Neuronal stem cell (in vitro differentiated cells): Measurements from ENCODE around the gene ACTR1A.

Source experiments
- DNase-seq: peaks from one replicate; pipeline ENCODE4 v3.0.0-alpha.2; 2013; ENCODE audit warnings: low spot score
- H2AFZ ChIP-seq: one replicate; pipeline ENCODE4 v1.6.1; 2013; ENCODE audit warnings: mild to moderate bottlenecking, low read length, inconsistent platforms
- H2AK5ac ChIP-seq: 2 replicates; pipeline ENCODE4 v1.6.1; 2013; ENCODE audit warnings: low read depth, mild to moderate bottlenecking, inconsistent platforms, low read length, moderate library complexity, mixed read lengths
- H2BK120ac ChIP-seq: 2 replicates; pipeline ENCODE4 v1.6.1; 2013; ENCODE audit warnings: low read depth, mild to moderate bottlenecking, inconsistent platforms, low read length, moderate library complexity, mixed read lengths
- H2BK12ac ChIP-seq: one replicate; pipeline ENCODE4 v1.6.1; 2013; ENCODE audit warnings: low read length, inconsistent platforms
- H2BK15ac ChIP-seq: 2 replicates; pipeline ENCODE4 v1.6.1; 2013; ENCODE audit warnings: mild to moderate bottlenecking, low read length, inconsistent platforms, mixed read lengths
- H2BK5ac ChIP-seq: one replicate; pipeline ENCODE4 v1.6.1; 2013; ENCODE audit warnings: inconsistent platforms, mild to moderate bottlenecking, low read length, moderate library complexity
- H3K14ac ChIP-seq: one replicate; pipeline ENCODE4 v1.6.1; 2013; ENCODE audit warnings: low read length, inconsistent platforms
- H3K18ac ChIP-seq: 2 replicates; pipeline ENCODE4 v1.6.1; 2013; ENCODE audit warnings: low read length, inconsistent platforms
- H3K23ac ChIP-seq: 2 replicates; pipeline ENCODE4 v1.6.1; 2013; ENCODE audit warnings: low read depth, mild to moderate bottlenecking, mixed read lengths, low read length, inconsistent platforms; ENCODE audit not compliant: poor library complexity
- H3K27ac ChIP-seq: replicated peaks from 3 replicates; pipeline ENCODE4 v1.5.1; 2013; ENCODE audit warnings: low read length, inconsistent platforms
- H3K27me3 ChIP-seq, 3 experiments: 2 replicates each; pipeline ENCODE4 v1.6.1; 2013; ENCODE audit warnings: low read length in 3 of 3, mild to moderate bottlenecking in 2 of 3, inconsistent platforms in 1 of 3, low read depth in 1 of 3, mixed read lengths in 1 of 3, moderate library complexity in 1 of 3; ENCODE audit not compliant: control insufficient read depth in 3 of 3, insufficient read depth in 3 of 3
- H3K36me3 ChIP-seq, 2 donors: replicated peaks in 1 of 2; 2 replicates each; pipeline ENCODE4 v1.6.1; 2013; ENCODE audit warnings: low read length in 2 of 2; ENCODE audit not compliant: control insufficient read depth in 2 of 2, insufficient read depth in 2 of 2
- H3K4ac ChIP-seq: 2 replicates; pipeline ENCODE4 v1.6.1; 2013; ENCODE audit warnings: inconsistent platforms, mild to moderate bottlenecking, low read length, moderate library complexity
- H3K4me1 ChIP-seq, 2 donors: 1 replicate in 1 of 2; 2 replicates in 1 of 2; pipeline ENCODE4 v1.6.1; 2013; ENCODE audit warnings: low read length in 2 of 2, low read depth in 1 of 2; ENCODE audit not compliant: control insufficient read depth in 2 of 2, insufficient read depth in 1 of 2
- H3K4me2 ChIP-seq: one replicate; pipeline ENCODE4 v1.6.1; 2013; ENCODE audit warnings: mild to moderate bottlenecking, low read length, inconsistent platforms; ENCODE audit not compliant: insufficient read depth, poor library complexity, severe bottlenecking
- H3K4me3 ChIP-seq, 2 donors: 2 replicates each; pipeline ENCODE4 v1.5.1; 2013; ENCODE audit warnings: low read length in 2 of 2, mild to moderate bottlenecking in 2 of 2, inconsistent platforms in 1 of 2, moderate library complexity in 1 of 2
- H3K79me1 ChIP-seq: one replicate; pipeline ENCODE4 v1.6.1; 2013; ENCODE audit warnings: low read depth, mild to moderate bottlenecking, inconsistent platforms, low read length, moderate library complexity
- H3K9ac ChIP-seq: one replicate; pipeline ENCODE4 v1.6.1; 2013; ENCODE audit warnings: mild to moderate bottlenecking, low read depth, low read length, inconsistent platforms; ENCODE audit not compliant: poor library complexity
- H3K9me3 ChIP-seq, 2 donors: replicated peaks in 1 of 2; 2 replicates each; pipeline versions ENCODE3 to v1.6.1; 2013; ENCODE audit warnings: low read length in 2 of 2, mild to moderate bottlenecking in 2 of 2, inconsistent platforms in 1 of 2, low read depth in 1 of 2, mixed read lengths in 1 of 2, moderate library complexity in 1 of 2; ENCODE audit not compliant: control insufficient read depth in 2 of 2, insufficient read depth in 1 of 2
- H4K8ac ChIP-seq: one replicate; pipeline ENCODE4 v1.6.1; 2013; ENCODE audit warnings: low read depth, mild to moderate bottlenecking, inconsistent platforms, low read length, moderate library complexity
- H4K91ac ChIP-seq: one replicate; pipeline ENCODE4 v1.6.1; 2013; ENCODE audit warnings: low read length, low read depth, mild to moderate bottlenecking, inconsistent platforms; ENCODE audit not compliant: poor library complexity
- WGBS, 2 donors: extraction: QIAGEN DNeasy Blood & Tissue Kit; methylation state at CpG; one replicate each; pipeline ENCODE4 v1.1.7; 2013; ENCODE audit warnings: missing lambda C conversion rate in 2 of 2, mixed read lengths in 1 of 2; ENCODE audit not compliant: insufficient read length in 2 of 2, insufficient replicate concordance in 1 of 2; ENCODE audit errors: extremely low coverage in 2 of 2; 5-methylcytosine and 5-hydroxymethylcytosine counted together

Gene ACTR1A

DNA sequence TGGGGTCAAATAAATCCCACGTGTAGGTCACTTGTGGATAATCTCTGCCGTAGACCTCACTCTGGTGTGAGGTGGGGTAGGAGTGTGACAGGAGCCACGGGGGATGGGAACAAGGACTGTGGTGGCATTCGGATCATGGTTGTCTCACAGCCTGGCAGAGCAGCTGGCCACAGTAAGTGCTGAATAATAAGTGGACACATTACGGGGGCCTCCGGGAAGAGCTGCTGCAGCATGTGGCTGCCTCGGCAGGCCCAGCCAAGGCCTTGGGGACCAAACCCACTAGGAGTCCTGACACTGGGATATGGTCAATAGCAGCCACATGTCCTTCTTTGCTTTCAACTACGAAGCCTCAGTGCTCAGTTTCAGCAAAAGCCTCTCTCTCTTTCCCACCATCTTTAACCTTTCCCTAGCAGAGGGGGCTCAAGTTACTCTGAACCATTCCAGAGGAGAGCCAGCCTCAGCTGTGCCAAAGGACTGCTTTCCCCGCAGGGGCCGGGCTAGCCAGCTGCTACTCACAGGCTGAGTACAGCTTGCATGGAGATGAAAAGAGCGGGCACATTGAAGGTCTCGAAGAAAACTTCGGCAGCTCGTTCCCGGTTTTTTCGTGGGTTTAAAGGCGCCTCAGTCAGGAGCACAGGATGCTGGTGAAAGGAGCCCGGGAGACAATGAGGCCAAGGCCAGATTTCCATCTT, 17.3 kb downstream of the ACTR1A start:
- H4K91ac ChIP-seq = no peak overlapping the region
- no peak overlapping the region for H3K18ac ChIP-seq
- no peak overlapping the region for H2BK15ac ChIP-seq
- peaks cover 8% of the 10 kb centered on the region for H3K79me1 ChIP-seq
- H3K4ac ChIP-seq = no peak overlapping the region
- peaks cover 65 to 98% of the 10 kb centered on the region in 2 donors for H3K36me3 ChIP-seq
- H3K23ac ChIP-seq = no peak overlapping the region
- H2AFZ ChIP-seq = no peak overlapping the region
- no peak for DNase-seq
- no peak overlapping the region for H3K4me2 ChIP-seq
- no peak overlapping the region for H2AK5ac ChIP-seq
- no peak overlapping the region for H3K14ac ChIP-seq
- H3K27me3 ChIP-seq = no peaks in the 10 kb centered on the region
- H3K27ac ChIP-seq = no peak overlapping the region
- whole genome bisulfite sequencing, 2 donors = no CpG with 5 or more reads among the region's 18 CpGs
- H2BK12ac ChIP-seq = no peak overlapping the region
- no peak overlapping the region for H4K8ac ChIP-seq
- no peak overlapping the region for H2BK5ac ChIP-seq
- no peaks in the 10 kb centered on the region for H3K9me3 ChIP-seq
- H2BK120ac ChIP-seq = no peak overlapping the region
- H3K9ac ChIP-seq = no peak overlapping the region
- H3K4me1 ChIP-seq = no peaks in the 10 kb centered on the region
- H3K4me3 ChIP-seq = no peak overlapping the region

DNA sequence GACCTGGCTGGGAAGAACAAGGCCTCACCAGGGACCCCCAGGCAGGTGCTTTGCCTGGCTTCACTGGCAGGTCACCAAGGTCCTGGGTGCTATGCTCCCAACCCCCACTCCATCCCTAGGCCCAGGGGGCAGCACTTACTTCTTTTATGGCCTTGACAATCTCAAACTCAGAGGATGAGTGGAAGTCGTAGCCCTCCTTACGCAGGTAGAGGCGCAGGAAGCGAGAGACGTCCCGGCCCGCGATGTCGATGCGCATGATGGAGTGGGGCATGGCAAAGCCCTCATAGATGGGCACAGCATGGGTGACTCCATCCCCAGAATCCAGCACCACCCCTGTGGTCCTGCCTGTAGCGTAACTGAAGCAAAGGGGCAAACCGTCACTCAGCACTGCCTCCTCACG, 18.5 kb downstream of the ACTR1A start:
- no peaks in the 10 kb centered on the region for H3K4me1 ChIP-seq
- no peak overlapping the region for H3K18ac ChIP-seq
- DNase-seq = no peak
- peaks cover 71 to 98% of the 10 kb centered on the region in 2 donors for H3K36me3 ChIP-seq
- H2AK5ac ChIP-seq = no peak overlapping the region
- H3K79me1 ChIP-seq = peaks cover 8% of the 10 kb centered on the region
- peak overlapping the region; percentile 13 for H3K23ac ChIP-seq
- H3K27ac ChIP-seq = no peak overlapping the region
- H3K14ac ChIP-seq = no peak overlapping the region
- H4K91ac ChIP-seq = no peak overlapping the region
- no peak overlapping the region for H3K4me2 ChIP-seq
- peak overlapping the region; percentile 66 for H3K9ac ChIP-seq
- no peaks in the 10 kb centered on the region for H3K9me3 ChIP-seq
- no peaks in the 10 kb centered on the region for H3K27me3 ChIP-seq
- no CpG with 5 or more reads among the region's 13 CpGs for WGBS, 2 donors
- H2BK120ac ChIP-seq = no peak overlapping the region
- no peak overlapping the region for H4K8ac ChIP-seq
- H3K4ac ChIP-seq = no peak overlapping the region
- H2BK5ac ChIP-seq = no peak overlapping the region
- no peak overlapping the region for H2AFZ ChIP-seq
- H2BK15ac ChIP-seq = no peak overlapping the region
- no peak overlapping the region for H2BK12ac ChIP-seq
- no peak overlapping the region for H3K4me3 ChIP-seq

DNA sequence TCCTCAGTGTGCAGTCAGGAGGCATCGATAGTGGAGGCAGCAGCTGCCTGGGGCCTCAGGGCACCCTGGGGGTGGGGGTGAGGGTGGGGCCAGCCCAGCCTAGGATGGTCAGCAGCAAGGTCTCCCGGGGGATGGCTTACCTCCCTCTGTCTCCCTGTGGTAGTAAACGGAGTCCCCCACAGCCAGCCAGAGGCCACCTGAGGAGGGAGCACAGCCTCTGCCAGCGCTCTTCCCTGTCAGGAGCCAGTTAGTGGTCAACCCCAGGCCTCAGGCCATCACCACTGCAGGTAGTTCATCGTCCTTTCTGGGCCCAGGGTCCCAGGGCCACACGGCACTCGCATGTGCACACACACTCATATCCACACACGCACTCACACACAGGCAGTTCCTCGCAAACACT, 22.1 kb downstream of the ACTR1A start:
- Histone ChIP-seq H3K36me3 (peaks cover 51 to 94% of the 10 kb centered on the region in 2 donors), H2BK5ac (no peak overlapping the region)
- WGBS, 2 donors = no CpG with 5 or more reads among the region's 9 CpGs

DNA sequence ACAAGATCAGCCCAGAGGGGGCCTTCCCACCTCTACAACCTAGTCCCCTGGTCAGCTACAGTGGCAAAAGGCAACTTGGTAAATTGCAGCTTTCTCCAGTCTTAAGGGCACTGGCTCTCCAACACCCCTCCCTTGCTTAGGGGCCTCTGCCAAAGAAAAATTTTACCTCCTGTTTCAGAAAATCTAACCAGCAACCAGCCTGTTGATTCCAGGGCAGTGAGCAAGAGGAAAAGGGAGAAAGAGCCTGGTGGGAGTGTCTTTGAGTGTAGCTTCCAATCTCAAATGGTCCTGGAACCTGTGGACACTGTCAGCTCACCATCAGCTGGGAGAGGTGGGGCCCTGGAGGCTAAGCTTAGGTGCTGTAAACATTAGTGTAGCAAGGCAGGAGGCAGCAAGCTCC, 22.9 kb downstream of the ACTR1A start:
- H3K79me1 ChIP-seq = peaks cover 4% of the 10 kb centered on the region
- no peak overlapping the region for H2AFZ ChIP-seq
- peaks cover 44 to 90% of the 10 kb centered on the region in 2 donors for H3K36me3 ChIP-seq
- H3K23ac ChIP-seq = no peak overlapping the region
- H2BK15ac ChIP-seq = no peak overlapping the region
- H4K91ac ChIP-seq = no peak overlapping the region
- no peak overlapping the region for H3K4me2 ChIP-seq
- H3K27me3 ChIP-seq = no peaks in the 10 kb centered on the region
- no peak for DNase-seq
- no peak overlapping the region for H2BK12ac ChIP-seq
- no peak overlapping the region for H3K14ac ChIP-seq
- H2BK120ac ChIP-seq = no peak overlapping the region
- H3K9me3 ChIP-seq = no peaks in the 10 kb centered on the region
- H3K18ac ChIP-seq = no peak overlapping the region
- H2BK5ac ChIP-seq = no peak overlapping the region
- no peak overlapping the region for H3K27ac ChIP-seq
- no peaks in the 10 kb centered on the region for H3K4me1 ChIP-seq
- no peak overlapping the region for H2AK5ac ChIP-seq
- H3K4ac ChIP-seq = no peak overlapping the region
- H4K8ac ChIP-seq = no peak overlapping the region
- no peak overlapping the region for H3K9ac ChIP-seq
- no peak overlapping the region for H3K4me3 ChIP-seq

More for the DNA sequence above, 22.1 kb downstream of the ACTR1A start:
- no peak overlapping the region for H4K8ac ChIP-seq
- no peak overlapping the region for H3K18ac ChIP-seq
- H3K9me3 ChIP-seq = no peaks in the 10 kb centered on the region
- H2AK5ac ChIP-seq = no peak overlapping the region
- H4K91ac ChIP-seq = no peak overlapping the region
- H3K27me3 ChIP-seq = no peaks in the 10 kb centered on the region
- no peak overlapping the region for H3K23ac ChIP-seq
- peaks cover 4% of the 10 kb centered on the region for H3K79me1 ChIP-seq
- H3K9ac ChIP-seq = no peak overlapping the region
- no peak overlapping the region for H3K4me3 ChIP-seq
- H3K4me1 ChIP-seq = no peaks in the 10 kb centered on the region
- no peak overlapping the region for H3K27ac ChIP-seq
- H2BK120ac ChIP-seq = no peak overlapping the region
- peak overlapping the region; percentile 43 for H3K14ac ChIP-seq
- no peak overlapping the region for H2BK12ac ChIP-seq
- no peak overlapping the region for H3K4me2 ChIP-seq
- DNase-seq = no peak
- H2BK15ac ChIP-seq = no peak overlapping the region
- H3K4ac ChIP-seq = no peak overlapping the region
- H2AFZ ChIP-seq = no peak overlapping the region
